Stimulated activated CD8-positive, alpha-beta memory T cell treated with anti-CD3 and anti-CD28 coated beads, Interleukin-7, amount 100 ng/mL, for 48 hours (primary cell): ENCODE results near the gene PPP2R5C.

Experiments
- DNase-seq, 2 donors: peaks; one replicate each; pipeline ENCODE4 v3.0.0-alpha.2; 2020; ENCODE audit warnings: low read depth in 1 of 2; ENCODE audit errors: extremely low read depth in 1 of 2

The PPP2R5C gene

DNA sequence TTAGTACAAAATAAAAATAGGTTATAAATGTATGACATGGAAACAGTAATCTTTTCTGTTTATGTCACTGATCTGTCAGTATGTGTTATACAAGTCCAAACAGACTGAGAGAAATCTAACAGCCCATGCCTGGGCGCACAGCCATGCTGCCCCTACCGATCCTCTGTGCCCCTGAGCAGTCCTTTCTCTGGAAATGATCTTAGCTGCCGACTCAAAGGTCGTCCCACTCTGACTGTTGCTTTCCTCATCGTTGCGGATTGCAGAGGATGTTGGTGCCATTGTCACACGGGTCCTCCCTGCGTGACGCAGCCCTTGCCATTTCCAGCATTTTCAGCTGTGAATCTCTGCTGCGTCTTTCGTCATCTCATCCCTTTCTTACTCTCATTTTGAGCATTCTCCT, 119.9 kb downstream of the PPP2R5C start:
- DNase-seq = no peak

DNA sequence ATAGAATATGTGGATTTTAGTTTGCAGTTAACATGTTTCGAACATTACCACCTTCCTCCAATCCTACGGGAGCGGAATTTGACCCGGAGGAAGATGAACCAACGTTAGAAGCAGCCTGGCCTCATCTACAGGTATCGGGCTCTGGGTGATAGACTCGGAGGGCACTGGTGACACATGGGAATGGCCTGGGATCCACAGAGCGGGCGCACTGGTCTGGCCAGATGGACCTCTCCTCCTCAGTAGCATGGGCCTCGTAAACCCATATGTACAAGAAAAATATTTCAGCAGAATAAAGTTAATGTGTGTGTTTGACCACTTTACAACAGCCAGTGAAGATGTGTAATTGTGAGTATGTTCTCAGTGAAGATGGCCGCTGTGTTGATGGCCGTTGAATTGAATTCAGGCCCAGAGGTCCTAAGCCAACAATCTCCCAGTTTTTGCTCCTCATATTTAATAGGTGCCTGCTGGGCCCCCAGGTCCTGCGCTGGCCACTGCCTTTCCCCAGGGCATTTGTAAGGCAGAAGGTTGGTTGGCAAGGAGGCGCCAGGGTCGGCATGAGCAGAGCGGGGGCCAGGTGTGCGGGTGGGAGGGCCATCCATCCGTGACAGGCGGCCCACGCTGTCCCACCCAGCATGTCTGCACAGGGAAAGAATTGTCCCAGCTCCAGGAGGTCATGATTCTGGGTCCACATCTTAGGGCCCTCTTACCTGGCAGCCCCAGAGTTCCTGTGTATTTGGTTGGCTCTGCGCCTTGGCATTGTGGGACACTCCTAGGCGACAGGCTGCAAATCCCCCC, 120.8 kb downstream of the PPP2R5C start:
- no peak for DNase-seq

DNA sequence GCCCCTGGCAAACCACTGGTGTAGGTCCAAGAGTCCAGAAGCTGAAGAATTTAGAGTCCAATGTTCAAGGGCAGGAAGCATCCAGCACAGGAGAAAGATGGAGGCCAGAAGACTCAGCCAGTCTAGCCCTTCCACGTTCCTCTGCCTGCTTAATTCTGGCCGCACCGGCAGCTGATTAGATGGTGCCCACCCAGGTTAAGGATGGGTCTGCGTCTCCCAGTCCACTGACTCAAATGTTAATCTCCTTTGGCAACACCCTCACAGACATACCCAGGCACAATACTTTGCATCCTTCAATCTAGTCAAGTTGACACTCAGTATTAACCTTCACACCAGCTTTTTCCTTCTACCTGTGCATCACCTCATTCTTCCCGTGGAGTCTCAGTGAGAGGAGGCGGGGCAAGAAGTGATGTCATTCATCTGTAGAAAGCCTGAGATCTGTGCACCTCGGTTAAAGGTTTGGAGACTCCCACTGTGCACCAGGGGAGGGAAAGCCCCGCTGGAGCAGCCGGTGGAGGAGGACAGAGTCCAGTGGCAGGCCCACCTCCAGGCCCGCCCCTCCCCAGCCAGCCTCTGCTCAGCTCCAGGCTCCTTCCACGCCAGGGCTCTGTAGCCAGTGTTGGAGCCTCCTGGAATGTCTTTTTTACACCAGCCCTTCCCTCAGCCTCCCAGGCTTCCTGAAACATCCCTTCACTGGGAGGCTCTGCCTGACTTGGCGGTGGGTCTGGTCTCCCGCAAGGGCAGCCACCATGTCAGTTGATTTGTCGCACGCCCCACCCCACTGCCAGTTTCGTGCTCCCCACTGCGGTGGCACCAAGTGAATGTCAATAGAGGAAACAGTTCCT, 122.8 kb downstream of the PPP2R5C start:
- no peak for DNase-seq

DNA sequence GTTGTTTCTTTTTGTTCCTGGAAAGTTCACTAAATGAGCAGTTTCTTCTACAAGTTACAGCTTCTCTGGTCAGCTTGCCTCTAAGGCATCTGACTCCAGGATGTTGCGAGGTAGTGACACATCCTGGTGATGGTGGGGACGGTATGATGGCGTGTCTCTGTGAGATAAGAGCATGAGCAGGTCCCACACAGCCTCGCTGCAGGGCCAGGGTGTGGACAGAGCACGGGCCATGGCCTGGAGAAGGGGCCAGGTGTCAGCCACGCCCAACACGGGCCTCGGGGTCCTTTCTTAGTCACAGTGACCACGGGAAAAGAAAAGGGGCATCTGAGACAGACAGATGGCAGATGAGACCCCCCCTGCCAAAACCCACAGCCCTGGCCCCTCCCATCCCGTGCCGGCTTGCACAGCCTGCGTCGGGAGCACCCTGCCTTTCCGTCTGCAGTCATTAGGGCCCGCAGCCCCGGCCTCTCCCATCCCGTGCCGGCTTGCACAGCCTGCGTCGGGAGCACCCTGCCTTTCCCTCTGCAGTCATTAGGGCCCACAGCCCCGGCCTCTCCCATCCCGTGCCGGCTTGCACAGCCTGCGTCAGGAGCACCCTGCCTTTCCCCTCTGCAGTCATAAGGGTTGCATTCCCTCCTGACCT, 123.5 kb downstream of the PPP2R5C start:
- DNase-seq = no peak

DNA sequence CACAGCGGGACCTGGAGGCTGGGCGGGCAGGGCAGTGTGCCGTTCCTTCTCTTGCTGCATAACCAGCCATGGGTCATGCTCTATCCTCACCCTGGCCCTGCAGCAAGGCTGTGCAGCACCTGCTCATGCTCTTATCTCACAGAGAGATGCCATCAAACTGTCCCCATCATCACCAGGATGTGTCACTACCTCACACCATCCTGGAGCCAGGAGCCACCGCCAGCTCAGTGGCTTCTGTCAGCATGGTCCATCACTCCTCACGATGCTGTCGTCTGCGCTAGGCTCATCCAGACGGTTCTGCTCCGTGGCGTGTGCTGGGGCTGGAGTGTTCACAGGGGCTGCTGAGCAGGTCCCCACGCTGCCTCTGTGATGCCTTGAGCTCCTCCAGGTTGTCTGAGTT, 125.7 kb downstream of the PPP2R5C start:
- no peak for DNase-seq

DNA sequence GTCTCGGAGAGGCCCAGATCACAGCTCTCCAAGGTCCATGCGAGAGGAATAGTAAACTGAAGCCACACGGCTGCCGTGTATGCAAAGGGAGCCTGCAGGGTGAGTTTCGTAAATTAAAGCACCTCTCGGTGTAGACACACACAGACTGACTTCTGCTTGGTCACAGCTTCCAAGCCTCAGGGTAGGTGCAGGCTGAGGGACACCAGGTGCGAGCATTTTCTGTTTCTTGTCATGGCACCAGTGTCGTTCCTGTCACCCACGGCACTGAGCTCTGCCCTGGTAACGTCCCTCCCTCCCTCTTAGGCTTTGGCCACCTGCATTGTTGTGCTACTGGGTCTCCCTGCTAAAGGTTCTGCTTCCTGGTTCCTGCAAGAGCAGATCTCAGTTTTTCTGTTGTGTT, 126.7 kb downstream of the PPP2R5C start:
- DNase-seq = no peak

DNA sequence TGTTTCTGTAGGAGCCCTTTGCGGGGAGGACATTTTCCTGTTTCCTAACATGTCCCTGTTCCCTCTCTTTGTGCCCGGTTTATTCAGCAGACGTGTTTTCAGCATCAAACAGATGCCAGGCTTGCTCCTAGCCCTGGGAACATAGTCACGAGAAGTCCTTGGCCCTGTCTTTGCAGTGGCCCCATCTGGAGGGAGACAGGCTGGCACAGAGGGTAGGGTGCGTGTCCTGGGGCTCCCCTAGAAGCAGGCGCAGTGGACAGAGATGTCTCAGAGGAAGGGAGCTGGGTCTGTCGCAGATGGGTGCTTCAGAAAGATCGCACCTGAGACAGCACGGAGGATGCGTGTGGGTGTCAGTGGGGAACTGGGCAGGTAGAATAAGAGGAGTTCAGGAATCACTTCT, 127.9 kb downstream of the PPP2R5C start:
- DNase-seq = no peak

DNA sequence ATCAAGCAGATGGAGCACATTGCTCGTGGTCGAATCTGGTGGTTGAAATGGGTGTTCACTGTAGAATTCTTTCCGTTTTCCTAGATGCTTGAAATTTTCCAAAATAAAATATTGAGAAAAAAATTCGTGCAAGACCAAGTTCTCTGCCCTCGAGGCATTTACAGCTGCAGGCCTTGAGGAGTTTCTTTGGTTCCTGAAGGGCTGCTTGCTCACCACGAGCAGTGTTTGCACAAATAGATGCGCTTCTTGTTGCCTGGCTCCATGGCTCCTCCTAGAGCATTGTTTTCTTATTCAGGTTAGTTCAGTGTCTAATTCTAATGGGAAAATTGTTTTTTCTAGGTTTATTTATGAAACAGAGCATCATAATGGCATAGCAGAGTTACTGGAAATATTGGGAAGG, 128.4 kb downstream of the PPP2R5C start:
- DNase-seq = no peak

DNA sequence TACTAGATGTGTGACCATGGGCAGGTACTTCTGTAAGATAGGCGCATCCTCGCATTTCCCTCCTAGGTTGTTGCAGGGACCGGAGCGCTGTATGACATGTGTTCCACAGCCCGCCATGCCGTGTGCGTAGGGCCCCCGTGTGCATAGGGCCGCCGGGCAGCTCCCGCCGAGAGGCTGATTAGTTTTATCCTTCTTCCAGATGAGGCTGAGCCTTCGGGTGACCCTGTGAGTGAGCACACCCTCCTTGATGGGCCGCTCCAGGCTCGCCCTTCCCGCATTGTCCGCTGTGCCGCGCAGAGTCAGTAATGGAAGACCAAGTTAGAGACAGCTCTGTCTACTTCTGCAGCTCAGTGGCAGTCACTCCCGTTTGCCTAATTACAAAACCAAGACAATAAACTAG, 130.0 kb downstream of the PPP2R5C start:
- no peak for DNase-seq

DNA sequence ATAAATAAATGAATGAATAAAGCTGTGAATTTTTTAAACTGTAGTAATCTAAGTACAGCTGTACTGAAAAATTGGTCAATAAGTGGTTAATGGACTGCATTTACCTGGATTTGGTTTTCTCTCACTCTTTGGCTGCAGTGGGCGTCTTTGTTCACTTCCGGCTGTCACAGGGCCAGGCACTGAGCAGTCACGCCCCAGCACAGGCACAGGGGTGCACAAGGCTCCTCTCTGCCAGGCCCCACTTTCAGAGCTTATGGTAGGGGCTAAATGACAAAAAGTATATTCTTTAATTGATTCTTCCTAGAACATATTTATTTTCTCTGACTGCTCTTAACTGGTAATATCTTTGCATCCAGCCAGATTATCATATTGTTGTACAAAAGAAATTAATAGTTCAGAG, 132.2 kb downstream of the PPP2R5C start:
- DNase-seq = no peak

DNA sequence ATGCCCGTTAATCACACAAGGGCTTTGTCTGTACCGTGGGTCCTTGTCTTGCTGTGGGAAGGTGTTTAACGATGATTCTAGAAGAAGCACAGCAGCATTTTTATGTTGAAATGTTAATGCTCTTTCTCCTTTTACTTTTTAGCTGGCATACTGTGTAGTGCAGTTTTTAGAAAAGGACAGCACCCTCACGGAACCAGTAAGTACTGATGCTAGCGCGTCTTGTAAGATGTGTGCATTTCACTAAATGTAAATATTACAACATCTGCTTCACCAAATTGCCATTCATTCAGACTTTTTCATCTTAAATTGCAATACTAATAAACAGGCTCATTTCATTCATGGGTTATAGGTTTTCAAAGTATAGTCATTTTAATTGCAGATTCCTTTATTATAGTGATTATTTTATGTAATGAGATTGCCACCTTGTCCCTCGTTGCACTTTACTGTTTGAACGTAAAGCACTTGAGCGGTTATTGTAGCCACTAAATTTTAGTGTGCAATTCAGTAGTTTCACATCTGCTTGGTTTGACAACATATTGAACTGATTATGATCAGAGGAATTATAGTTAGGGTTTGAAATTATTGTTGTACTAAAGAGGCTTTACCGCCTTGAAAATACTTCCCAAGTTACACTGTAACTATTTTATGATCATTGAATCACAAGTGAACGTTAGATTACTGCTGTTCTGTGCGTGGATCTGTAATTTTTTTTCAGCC, 133.0 kb downstream of the PPP2R5C start:
- no peak for DNase-seq

DNA sequence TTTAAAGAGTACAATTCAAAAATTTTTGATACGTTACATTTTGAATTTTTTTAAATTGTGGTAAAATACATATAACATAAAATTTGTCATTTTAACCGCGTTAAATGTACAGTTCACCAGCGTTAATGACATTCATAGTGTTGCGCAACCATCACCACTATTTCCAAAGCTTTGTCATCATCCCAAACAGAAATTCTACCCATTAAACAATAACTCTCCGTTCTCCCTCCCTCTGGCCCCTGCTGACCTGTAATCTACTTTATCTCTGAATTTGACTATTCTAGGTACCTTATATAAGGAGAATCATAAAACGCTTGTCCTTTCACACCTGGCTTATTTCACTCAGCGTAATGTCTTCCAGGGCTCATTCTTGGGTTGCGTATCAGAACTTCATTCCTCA, 133.7 kb downstream of the PPP2R5C start:
- no peak for DNase-seq

DNA sequence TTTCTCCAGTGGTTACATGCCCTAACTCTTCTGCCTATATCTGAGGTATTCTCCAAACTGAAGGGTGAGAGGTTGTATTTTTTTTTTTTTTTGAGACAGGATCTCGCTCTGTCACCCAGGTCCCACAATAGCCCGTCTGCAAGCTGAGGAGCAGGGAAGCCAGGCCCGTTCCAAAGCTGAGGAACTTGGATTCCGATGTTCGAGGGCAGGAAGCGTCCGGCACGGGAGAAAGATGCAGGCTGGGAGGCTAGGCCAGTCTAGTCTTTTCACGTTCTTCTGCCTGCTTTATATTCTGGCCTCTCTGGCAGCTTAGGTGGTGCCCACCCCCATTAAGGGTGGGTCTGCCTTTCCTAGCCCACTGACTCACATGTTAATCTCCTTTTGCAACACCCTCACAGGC, 135.8 kb downstream of the PPP2R5C start:
- DNase-seq = no peak

DNA sequence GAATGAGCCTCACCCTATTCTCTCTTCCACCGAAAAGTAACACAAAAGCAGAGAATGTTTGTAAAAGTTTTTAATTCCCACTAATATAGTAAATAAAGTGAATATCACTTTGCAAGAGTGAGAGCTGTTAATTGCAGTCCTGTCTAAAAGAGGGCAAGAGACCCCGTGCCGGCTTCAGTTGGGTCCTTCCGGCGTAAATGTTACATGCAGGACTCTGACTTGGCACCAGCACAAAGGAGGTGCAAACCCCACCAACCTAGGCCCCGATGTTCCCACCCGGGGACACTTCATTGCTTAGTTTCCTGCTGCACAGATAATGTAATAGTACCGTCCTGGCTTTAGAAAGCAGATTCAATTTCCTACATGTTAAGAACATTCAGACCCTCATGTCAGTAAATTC, 136.9 kb downstream of the PPP2R5C start:
- DNase-seq = no peak

DNA sequence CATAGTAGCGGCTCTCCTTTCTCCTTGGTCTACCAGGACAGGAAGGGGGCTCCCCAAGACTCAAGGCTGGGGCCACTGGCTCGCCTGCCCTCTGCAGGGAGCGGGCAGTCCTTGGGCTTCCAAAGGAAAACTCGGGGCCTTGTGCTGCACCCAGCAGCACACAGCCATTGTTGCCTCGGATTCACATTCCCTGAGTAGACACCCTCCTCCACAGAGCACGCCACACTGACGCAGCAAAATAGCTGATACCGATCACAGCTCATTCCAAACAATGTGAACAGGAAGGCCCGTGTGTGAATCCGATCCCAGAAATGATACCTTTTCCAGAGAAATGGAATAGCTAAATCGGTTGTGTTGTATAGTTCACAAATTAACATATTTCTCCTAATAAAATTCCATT, 137.8 kb downstream of the PPP2R5C start:
- DNase-seq = no peak

DNA sequence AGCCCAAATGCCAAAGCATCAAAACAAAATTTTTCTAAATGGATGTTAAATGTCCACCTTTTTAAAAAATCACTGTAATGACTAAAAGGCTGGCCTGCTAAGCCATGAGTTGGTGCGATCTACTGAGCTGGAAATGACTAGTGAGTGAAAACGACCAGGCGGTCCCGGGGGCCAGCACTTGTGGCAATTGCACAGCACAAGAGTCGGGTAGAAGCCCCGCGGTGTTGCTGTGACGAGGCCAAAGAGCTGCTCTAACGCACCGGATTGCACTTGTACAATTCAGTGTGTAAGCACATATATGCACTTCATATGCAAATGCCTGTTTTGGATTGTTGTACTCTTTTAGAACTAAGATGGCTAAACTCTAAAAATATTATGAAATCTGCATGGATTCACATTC, 138.7 kb downstream of the PPP2R5C start:
- DNase-seq = no peak

DNA sequence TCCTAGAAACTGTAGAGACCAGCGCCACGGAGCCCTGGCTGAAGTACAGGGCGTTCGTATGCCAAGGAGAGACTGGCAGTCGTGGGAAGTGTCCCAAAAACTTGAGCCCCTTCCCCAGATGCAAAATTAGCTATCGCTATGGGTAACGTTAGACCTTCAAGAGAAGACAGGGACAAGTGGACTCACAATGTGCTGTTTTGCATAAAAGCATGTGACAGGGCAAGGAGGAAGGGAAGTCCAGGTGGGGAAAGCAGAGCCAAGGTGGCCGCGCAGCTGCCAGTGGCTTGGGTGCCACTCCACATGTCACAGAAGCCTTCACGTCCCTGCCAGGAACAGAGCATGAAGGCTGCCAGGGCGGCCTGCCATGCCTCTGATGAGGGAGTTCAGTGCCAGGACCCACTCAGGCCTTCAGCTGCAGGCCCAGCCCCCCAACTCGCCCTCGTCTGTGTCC, 141.6 kb downstream of the PPP2R5C start:
- no peak for DNase-seq

DNA sequence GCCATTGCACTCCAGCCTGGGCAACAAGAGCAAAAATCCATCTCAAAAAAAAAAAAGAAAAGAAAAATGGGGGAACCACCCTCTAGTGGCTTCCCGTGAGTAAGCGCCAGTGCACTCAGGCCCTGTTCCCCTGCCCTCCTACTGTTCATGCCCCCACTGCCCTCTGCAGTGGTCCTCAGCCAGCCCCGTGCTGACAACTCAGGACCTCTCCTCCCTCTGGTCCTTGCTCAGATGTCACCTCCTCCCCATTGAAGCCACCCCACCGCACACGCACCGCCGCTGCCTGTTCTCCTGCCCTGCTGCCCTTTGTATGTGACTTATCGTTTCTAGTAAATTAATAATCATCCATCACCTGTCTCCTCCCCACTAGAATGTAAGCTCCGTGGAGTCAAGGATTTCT, 144.1 kb downstream of the PPP2R5C start:
- no peak for DNase-seq

DNA sequence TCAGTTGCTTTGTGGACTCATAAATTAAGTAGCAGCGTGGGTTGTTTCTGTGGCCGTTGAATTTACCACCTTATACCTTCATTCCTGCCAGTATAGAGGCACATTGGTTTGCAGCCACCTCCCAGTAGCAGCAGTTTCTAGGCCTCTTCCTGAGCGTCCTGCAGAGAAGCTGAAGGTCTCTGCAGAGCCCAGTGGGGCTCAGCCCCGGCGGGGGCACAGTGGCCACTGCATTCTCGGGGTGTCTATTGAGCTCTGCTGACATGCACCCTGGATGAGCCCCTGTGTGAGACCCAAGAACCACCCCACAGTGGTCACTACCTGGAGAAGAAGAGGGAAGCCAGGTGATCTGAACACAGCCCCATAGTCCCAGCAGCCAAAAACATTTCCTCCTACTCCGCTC, 145.1 kb downstream of the PPP2R5C start:
- no peak for DNase-seq

DNA sequence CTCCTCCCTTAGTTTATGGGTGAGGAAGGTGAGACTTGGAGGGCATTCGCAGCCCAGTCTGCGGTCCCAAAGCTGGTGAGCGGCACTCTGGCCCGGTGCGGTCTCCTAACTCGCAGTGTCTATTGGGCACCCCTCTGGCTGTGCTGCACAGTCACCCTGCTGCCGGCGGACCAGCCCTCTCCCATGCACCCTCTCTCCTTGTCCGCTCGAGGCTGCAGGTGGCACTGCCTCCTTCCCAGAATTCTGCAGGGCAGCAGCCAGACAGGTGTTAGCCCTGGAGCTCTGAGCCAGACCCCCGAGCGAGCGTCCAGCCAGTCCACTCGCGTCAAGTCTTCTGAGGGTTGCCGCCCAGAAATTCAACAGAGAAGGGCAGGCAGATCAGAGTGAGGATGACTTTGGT, 146.1 kb downstream of the PPP2R5C start:
- no peak for DNase-seq

DNA sequence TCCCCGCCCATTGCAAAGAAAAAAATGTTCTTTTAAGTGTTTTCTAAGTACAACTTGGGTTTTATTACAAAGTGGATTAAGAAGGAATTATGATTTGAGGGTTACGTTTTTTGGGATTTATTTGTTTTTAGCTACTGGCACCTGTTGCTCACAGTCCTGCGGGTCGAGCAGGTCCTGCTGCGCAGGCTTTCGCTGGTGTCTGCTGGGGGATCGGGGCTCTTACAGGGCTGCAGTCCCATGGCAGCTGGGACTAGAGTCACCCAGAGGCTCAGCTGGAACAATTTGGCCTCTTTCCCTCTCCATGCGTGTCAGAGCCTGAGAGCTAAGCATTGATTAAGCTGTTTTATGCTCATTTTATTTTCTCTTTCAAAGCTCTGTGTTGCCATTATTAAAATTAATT, 147.3 kb downstream of the PPP2R5C start:
- DNase-seq = no peak
